GM12892 (cell line): ENCODE data around the gene C17orf107.

Experiments
- DNase-seq: peaks from one replicate; pipeline ENCODE4 v3.0.0; 2011; ENCODE audit not compliant: insufficient read length
- FAIRE-seq: peaks from 2 replicates; lab custom pipeline; 2011; peaks lifted over from hg19 to GRCh38; lab: Jason Lieb, UNC
- POLR2A ChIP-seq: IDR thresholded peaks from 2 replicates; pipeline ENCODE4 v1.6.1; 2011; ENCODE audit warnings: low read depth, low read length, control low read depth
- POLR2AphosphoS5 ChIP-seq: IDR thresholded peaks from 2 replicates; pipeline ENCODE4 v1.6.1; 2011; ENCODE audit warnings: low read depth, low read length, control low read depth
- TAF1 ChIP-seq: IDR thresholded peaks from 2 replicates; pipeline ENCODE4 v1.6.1; 2011; ENCODE audit warnings: low read depth, mild to moderate bottlenecking, control low read depth, low read length, borderline replicate concordance

C17orf107 gene

DNA sequence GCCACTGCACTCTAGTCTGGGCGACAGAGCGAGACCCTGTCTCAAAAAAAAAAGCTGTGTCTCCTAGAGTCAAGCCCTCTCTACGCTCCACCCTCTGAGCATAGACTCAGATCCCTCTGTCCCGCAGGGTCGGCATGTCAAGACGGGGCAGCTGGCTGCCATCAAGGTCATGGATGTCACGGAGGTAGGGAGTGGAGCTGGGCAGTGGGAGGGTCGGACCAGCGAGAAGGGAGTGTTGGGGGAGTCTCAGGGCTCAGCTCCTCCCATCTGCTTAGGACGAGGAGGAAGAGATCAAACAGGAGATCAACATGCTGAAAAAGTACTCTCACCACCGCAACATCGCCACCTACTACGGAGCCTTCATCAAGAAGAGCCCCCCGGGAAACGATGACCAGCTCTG is 18.5 kb upstream of the C17orf107 start:
- TF ChIP-seq POLR2AphosphoS5 (no peak), TAF1 (no peak), POLR2A (no peak)
- FAIRE-seq: no peak

GRCh38 chr17:4881761-4882555 is 17.4 kb upstream of the C17orf107 start:
- FAIRE-seq: peak; percentile 83
- no peak for TF ChIP-seq POLR2A
- TF ChIP-seq POLR2AphosphoS5: no peak
- TF ChIP-seq TAF1: no peak
- DNase-seq: peak; percentile 74

More for the DNA sequence above, 18.5 kb upstream of the C17orf107 start:
- no peak for DNase-seq

DNA sequence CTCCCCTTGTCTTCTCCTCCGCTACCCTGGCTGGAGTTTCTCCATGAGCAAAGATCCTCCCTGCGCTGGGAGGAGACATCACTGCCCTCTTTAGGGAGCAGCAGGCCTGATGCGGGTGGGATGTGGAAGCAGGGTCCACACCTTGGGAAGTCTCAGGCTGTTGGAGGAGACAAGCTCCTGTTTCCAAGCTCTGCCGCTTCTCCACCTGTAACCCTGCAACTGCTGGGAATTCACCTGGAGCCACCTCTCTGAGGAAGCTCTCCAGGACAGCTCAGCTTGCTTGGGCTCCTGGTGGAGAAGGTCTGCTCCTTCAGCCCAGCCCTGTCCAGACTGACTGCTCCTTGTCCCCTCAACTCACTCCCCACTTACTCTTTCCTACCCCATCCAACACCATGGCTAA is 14.8 kb upstream of the C17orf107 start:
- FAIRE-seq (no peak), DNase-seq (no peak)
- TF ChIP-seq POLR2AphosphoS5: no peak
- TF ChIP-seq TAF1: no peak
- TF ChIP-seq POLR2A: no peak

GRCh38 chr17:4886830-4887229 is 12.5 kb upstream of the C17orf107 start:
- TF ChIP-seq POLR2A: no peak
- no peak for TF ChIP-seq TAF1
- TF ChIP-seq POLR2AphosphoS5: no peak
- no peak for DNase-seq
- FAIRE-seq: no peak

- TF ChIP-seq TAF1 (no peak), POLR2AphosphoS5 (no peak), POLR2A (no peak)
- FAIRE-seq: no peak
Measured at GRCh38 chr17:4887581-4887980, 11.8 kb upstream of the C17orf107 start.

DNA sequence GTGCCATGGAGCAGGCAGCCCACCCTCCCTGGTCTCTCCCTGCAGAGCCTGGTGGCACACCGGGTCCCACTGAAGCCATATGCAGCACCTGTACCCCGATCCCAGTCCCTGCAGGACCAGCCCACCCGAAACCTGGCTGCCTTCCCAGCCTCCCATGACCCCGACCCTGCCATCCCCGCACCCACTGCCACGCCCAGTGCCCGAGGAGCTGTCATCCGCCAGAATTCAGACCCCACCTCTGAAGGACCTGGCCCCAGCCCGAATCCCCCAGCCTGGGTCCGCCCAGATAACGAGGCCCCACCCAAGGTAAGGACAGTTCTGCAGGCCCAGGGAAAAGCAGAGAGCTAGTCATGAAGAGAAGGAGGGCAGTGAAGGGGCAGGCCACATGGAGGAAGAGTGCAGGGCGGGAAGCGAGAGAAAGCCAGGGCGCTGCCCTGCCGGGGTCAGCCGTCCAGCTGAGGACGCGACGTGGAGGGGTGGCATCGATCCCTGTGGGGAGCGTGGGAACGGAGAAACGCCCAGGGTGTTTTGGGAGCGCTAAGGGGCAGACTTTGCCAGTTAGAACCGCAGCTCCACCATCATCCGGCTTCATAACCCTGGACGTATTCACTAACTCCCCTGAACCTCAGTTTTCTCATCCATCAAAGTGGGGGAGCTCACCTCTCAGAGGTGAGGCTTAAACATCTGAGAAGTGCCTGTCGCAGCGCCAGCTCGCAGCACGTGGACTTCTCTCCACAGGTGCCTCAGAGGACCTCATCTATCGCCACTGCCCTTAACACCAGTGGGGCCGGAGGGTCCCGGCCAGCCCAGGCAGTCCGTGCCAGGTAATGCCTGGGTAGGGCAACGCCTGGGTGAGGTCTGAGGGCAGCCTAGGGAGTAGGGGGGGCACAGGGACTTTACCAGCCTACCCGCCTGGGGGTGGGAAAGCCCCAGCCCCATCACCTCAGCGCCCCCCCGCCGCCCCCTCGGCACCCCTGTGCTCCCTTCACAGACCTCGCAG is 7.6 kb upstream of the C17orf107 start:
- FAIRE-seq (no peak), DNase-seq (no peak)
- no peak for TF ChIP-seq POLR2AphosphoS5
- no peak for TF ChIP-seq TAF1
- no peak for TF ChIP-seq POLR2A

More at GRCh38 chr17:4887581-4887980, 11.8 kb upstream of the C17orf107 start:
- DNase-seq: no peak

GRCh38 chr17:4892499-4893221 is 6.7 kb upstream of the C17orf107 start:
- TF ChIP-seq POLR2AphosphoS5: no peak
- no peak for TF ChIP-seq TAF1
- TF ChIP-seq POLR2A: no peak
- FAIRE-seq: no peak
- peak; percentile 20 for DNase-seq

- FAIRE-seq: no peak
- no peak for DNase-seq
- TF ChIP-seq TAF1 (no peak), POLR2A (no peak), POLR2AphosphoS5 (no peak)
Measured at GRCh38 chr17:4893272-4893671, 6.1 kb upstream of the C17orf107 start.

- DNase-seq (peak; percentile 10), FAIRE-seq (no peak)
- TF ChIP-seq POLR2AphosphoS5 (no peak), POLR2A (no peak), TAF1 (no peak)
Measured at GRCh38 chr17:4893721-4894560, 5.4 kb upstream of the C17orf107 start.

DNA sequence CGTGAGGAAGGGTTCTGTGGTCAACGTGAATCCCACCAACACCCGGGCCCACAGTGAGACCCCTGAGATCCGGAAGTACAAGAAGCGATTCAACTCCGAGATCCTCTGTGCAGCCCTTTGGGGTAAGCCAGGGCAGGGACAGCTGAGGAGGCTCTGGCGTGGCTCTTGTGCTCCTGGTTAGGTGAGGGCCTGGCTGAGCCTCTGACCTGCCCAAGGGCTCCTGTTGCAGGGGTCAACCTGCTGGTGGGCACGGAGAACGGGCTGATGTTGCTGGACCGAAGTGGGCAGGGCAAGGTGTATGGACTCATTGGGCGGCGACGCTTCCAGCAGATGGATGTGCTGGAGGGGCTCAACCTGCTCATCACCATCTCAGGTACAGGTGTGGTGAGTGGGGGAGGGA is 4.2 kb upstream of the C17orf107 start:
- FAIRE-seq (no peak), DNase-seq (no peak)
- TF ChIP-seq TAF1: no peak
- TF ChIP-seq POLR2AphosphoS5: no peak
- no peak for TF ChIP-seq POLR2A
